ENCODE results near the gene UNC5B.
"Not testable (repeated sequence)": the region's sequence is repeated elsewhere in the genome, so short reads cannot be mapped to it uniquely, and the experiment has no call there.

UNC5B gene

GRCh38 chr10:71209731-71210541, 2.4 kb upstream of the UNC5B start:
- no peak for DNase-seq

GRCh38 chr10:71210542-71210871, 1.9 kb upstream of the UNC5B start:
- no peak for DNase-seq

GRCh38 chr10:71211053-71211452, 1.3 kb upstream of the UNC5B start:
- no peak for DNase-seq

GRCh38 chr10:71211775-71212317, 524 bp upstream of the UNC5B start:
- no peak for DNase-seq

- DNase-seq, result no peak
These were observed 804 bp downstream of the UNC5B start for GRCh38 chr10:71213127-71213621.

GRCh38 chr10:71213761-71214440, 1.5 kb downstream of the UNC5B start:
- no peak for DNase-seq

GRCh38 chr10:71214641-71215559, 2.5 kb downstream of the UNC5B start:
- DNase-seq, result no peak

- DNase-seq, result no peak
These were observed 4.0 kb downstream of the UNC5B start for GRCh38 chr10:71216363-71216695.

- DNase-seq, result no peak
These were observed 4.4 kb downstream of the UNC5B start for GRCh38 chr10:71216751-71217265.

GRCh38 chr10:71217266-71218045, 5.1 kb downstream of the UNC5B start:
- DNase-seq, result no peak

GRCh38 chr10:71218046-71218650, 5.8 kb downstream of the UNC5B start:
- no peak for DNase-seq

GRCh38 chr10:71218651-71219050, 6.3 kb downstream of the UNC5B start:
- DNase-seq, result no peak

GRCh38 chr10:71219236-71219917, 7.0 kb downstream of the UNC5B start:
- not testable (repeated sequence) for DNase-seq

GRCh38 chr10:71219918-71220688, 7.7 kb downstream of the UNC5B start:
- no peak for DNase-seq

- DNase-seq, result no peak
These were observed 8.5 kb downstream of the UNC5B start for GRCh38 chr10:71220689-71221540.

- DNase-seq, result no peak
These were observed 9.3 kb downstream of the UNC5B start for GRCh38 chr10:71221586-71222202.

GRCh38 chr10:71222601-71223346, 10.4 kb downstream of the UNC5B start:
- no peak for DNase-seq

Measured in NK-92 treated with Interleukin-12 subunit alpha and Interleukin-12 subunit beta, amount 100 ng/mL, for 24 hours (cell line).